Activated naive CD8-positive, alpha-beta T cell treated with anti-CD3 and anti-CD28 coated beads for 36 hours (primary cell): ENCODE measurements around the gene SCAMP3. TPM values are rescaled to one million over a fixed set of nuclear protein-coding genes. Genes with fewer than 3 reads are reported as not detected.
"Not testable (repeated sequence)": the region's sequence is repeated elsewhere in the genome, so short reads cannot be mapped to it uniquely, and the experiment has no call there.

Experiments
- DNase-seq: peaks from one replicate; pipeline ENCODE4 v3.0.0; 2021
- H3K27ac Mint-ChIP-seq: one replicate; pipeline ENCODE4 v1.8.0; 2022; ENCODE audit warnings: mild to moderate bottlenecking, moderate library complexity, mixed read lengths
- H3K27me3 Mint-ChIP-seq: one replicate; pipeline ENCODE4 v1.8.0; 2022; ENCODE audit warnings: mild to moderate bottlenecking, mixed read lengths
- H3K36me3 Mint-ChIP-seq: one replicate; pipeline ENCODE4 v1.8.0; 2021; ENCODE audit warnings: mild to moderate bottlenecking, mixed read lengths
- H3K4me1 Mint-ChIP-seq: one replicate; pipeline ENCODE4 v1.8.0; 2021; ENCODE audit warnings: mixed read lengths
- H3K4me3 Mint-ChIP-seq: one replicate; pipeline ENCODE4 v1.8.0; 2022; ENCODE audit warnings: mild to moderate bottlenecking, moderate library complexity, mixed read lengths
- H3K9me3 Mint-ChIP-seq: one replicate; pipeline ENCODE4 v1.8.0; 2022; ENCODE audit warnings: mixed read lengths
- total RNA-seq, 2 experiments: library from RNA; stranded (reverse); gene quantifications; one replicate each; pipeline ENCODE4 v1.2.3, GENCODE V29; 2021

The SCAMP3 gene
- total RNA-seq, 2 experiments from 2014 or later, result 108 to 117 TPM

GRCh38 chr1:155294520-155295182, 32.5 kb upstream of the SCAMP3 start:
- Mint-ChIP-seq H3K9me3 (no peaks in the 10 kb centered on the region), H3K27ac (no peak overlapping the region), H3K4me3 (no peak overlapping the region), H3K4me1 (peaks cover 6% of the 10 kb centered on the region), H3K36me3 (no peaks in the 10 kb centered on the region), H3K27me3 (peaks cover 52% of the 10 kb centered on the region)
- DNase-seq, result no peak

GRCh38 chr1:155293086-155293749, 31.1 kb upstream of the SCAMP3 start:
- Mint-ChIP-seq H3K27me3 (peaks cover 49% of the 10 kb centered on the region), H3K4me1 (peaks cover 6% of the 10 kb centered on the region), H3K4me3 (no peak overlapping the region), H3K9me3 (no peaks in the 10 kb centered on the region), H3K36me3 (no peaks in the 10 kb centered on the region), H3K27ac (no peak overlapping the region)
- no peak for DNase-seq

GRCh38 chr1:155291006-155291405, 28.8 kb upstream of the SCAMP3 start:
- not testable (repeated sequence) for H3K4me1 Mint-ChIP-seq, H3K9me3 Mint-ChIP-seq, H3K4me3 Mint-ChIP-seq, DNase-seq, H3K36me3 Mint-ChIP-seq, H3K27ac Mint-ChIP-seq
- peaks cover 29% of the 10 kb centered on the region for H3K27me3 Mint-ChIP-seq

- H3K27me3 Mint-ChIP-seq, result peaks cover 6% of the 10 kb centered on the region
- H3K4me1 Mint-ChIP-seq, result no peaks in the 10 kb centered on the region
- H3K27ac Mint-ChIP-seq, result no peak overlapping the region
- DNase-seq, result no peak
- no peak overlapping the region for H3K4me3 Mint-ChIP-seq
- H3K9me3 Mint-ChIP-seq, result no peaks in the 10 kb centered on the region
- H3K36me3 Mint-ChIP-seq, result no peaks in the 10 kb centered on the region
Observed at GRCh38 chr1:155287987-155288543, 25.9 kb upstream of the SCAMP3 start.

GRCh38 chr1:155286544-155286943, 24.4 kb upstream of the SCAMP3 start:
- Mint-ChIP-seq H3K36me3 (no peaks in the 10 kb centered on the region), H3K9me3 (no peaks in the 10 kb centered on the region), H3K4me3 (no peak overlapping the region), H3K27me3 (peaks cover 3% of the 10 kb centered on the region), H3K27ac (no peak overlapping the region), H3K4me1 (no peaks in the 10 kb centered on the region)
- no peak for DNase-seq

- no peak for DNase-seq
- H3K36me3 Mint-ChIP-seq, result no peaks in the 10 kb centered on the region
- no peaks in the 10 kb centered on the region for H3K4me1 Mint-ChIP-seq
- no peaks in the 10 kb centered on the region for H3K27me3 Mint-ChIP-seq
- H3K27ac Mint-ChIP-seq, result no peak overlapping the region
- H3K9me3 Mint-ChIP-seq, result no peaks in the 10 kb centered on the region
- H3K4me3 Mint-ChIP-seq, result no peak overlapping the region
Observed at GRCh38 chr1:155285631-155286044, 23.5 kb upstream of the SCAMP3 start.

- DNase-seq, result no peak
- Mint-ChIP-seq H3K9me3 (no peaks in the 10 kb centered on the region), H3K27ac (no peak overlapping the region), H3K4me3 (no peak overlapping the region), H3K27me3 (no peaks in the 10 kb centered on the region), H3K36me3 (no peaks in the 10 kb centered on the region), H3K4me1 (no peaks in the 10 kb centered on the region)
Observed at GRCh38 chr1:155285063-155285462, 22.9 kb upstream of the SCAMP3 start.

- H3K36me3 Mint-ChIP-seq, result no peaks in the 10 kb centered on the region
- no peaks in the 10 kb centered on the region for H3K9me3 Mint-ChIP-seq
- H3K4me3 Mint-ChIP-seq, result no peak overlapping the region
- H3K4me1 Mint-ChIP-seq, result no peaks in the 10 kb centered on the region
- no peak for DNase-seq
- no peaks in the 10 kb centered on the region for H3K27me3 Mint-ChIP-seq
- H3K27ac Mint-ChIP-seq, result no peak overlapping the region
Observed at GRCh38 chr1:155284476-155284875, 22.3 kb upstream of the SCAMP3 start.

GRCh38 chr1:155282488-155283091, 20.4 kb upstream of the SCAMP3 start:
- no peak overlapping the region for H3K4me3 Mint-ChIP-seq
- no peaks in the 10 kb centered on the region for H3K27me3 Mint-ChIP-seq

GRCh38 chr1:155279268-155279667, 17.1 kb upstream of the SCAMP3 start:
- no peak overlapping the region for H3K27ac Mint-ChIP-seq
- no peaks in the 10 kb centered on the region for H3K9me3 Mint-ChIP-seq
- no peak overlapping the region for H3K4me3 Mint-ChIP-seq
- peaks cover 13% of the 10 kb centered on the region for H3K4me1 Mint-ChIP-seq
- no peak for DNase-seq
- no peaks in the 10 kb centered on the region for H3K27me3 Mint-ChIP-seq
- H3K36me3 Mint-ChIP-seq, result no peaks in the 10 kb centered on the region

More at GRCh38 chr1:155282488-155283091, 20.4 kb upstream of the SCAMP3 start:
- Mint-ChIP-seq H3K9me3 (no peaks in the 10 kb centered on the region), H3K27ac (no peak overlapping the region), H3K36me3 (no peaks in the 10 kb centered on the region), H3K4me1 (peaks cover 3% of the 10 kb centered on the region)
- no peak for DNase-seq

- Mint-ChIP-seq H3K36me3 (no peaks in the 10 kb centered on the region), H3K4me1 (peaks cover 15% of the 10 kb centered on the region), H3K27ac (no peak overlapping the region), H3K9me3 (no peaks in the 10 kb centered on the region), H3K4me3 (peak overlapping the region; percentile 74), H3K27me3 (no peaks in the 10 kb centered on the region)
- no peak for DNase-seq
Observed at GRCh38 chr1:155278689-155279160, 16.6 kb upstream of the SCAMP3 start.

GRCh38 chr1:155277902-155278688, 15.9 kb upstream of the SCAMP3 start:
- Mint-ChIP-seq H3K4me1 (peaks cover 19% of the 10 kb centered on the region), H3K27me3 (no peaks in the 10 kb centered on the region), H3K4me3 (peak overlapping the region; percentile 74), H3K36me3 (no peaks in the 10 kb centered on the region), H3K27ac (no peak overlapping the region), H3K9me3 (no peaks in the 10 kb centered on the region)
- DNase-seq, result peak; percentile 78

GRCh38 chr1:155277070-155277901, 15.1 kb upstream of the SCAMP3 start, which contains the start of gene HCN3:
TSS of gene HCN3 (plus strand) at chr1:155277463. CDS start at chr1:155277591, 128 bp downstream.
- Mint-ChIP-seq H3K27ac (peak within 1 kb of the TSS; percentile 7), H3K4me1 (peaks cover 21% of the 10 kb centered on the region), H3K27me3 (no peaks in the 10 kb centered on the region), H3K36me3 (peaks cover 6% of the 10 kb centered on the region), H3K4me3 (peak within 1 kb of the TSS; percentile 74), H3K9me3 (no peaks in the 10 kb centered on the region)
- peak; percentile 95 for DNase-seq
